GM19438 (cell line): ENCODE data around the gene BOC.
A peak's percentile ranks its signal among the peaks of the same experiment; 100 is the strongest.

Experiments
- ATAC-seq: cut with Tn5 transposase; IDR thresholded peaks from one replicate; pipeline ENCODE4 v1.9.1; 2021; ENCODE audit warnings: low read depth; ENCODE audit not compliant: unreplicated experiment

BOC gene

GRCh38 chr3:113223475-113224281, 12.3 kb downstream of the BOC start:
- peak; percentile 90 for ATAC-seq

- ATAC-seq: no peak
These were observed 13.9 kb downstream of the BOC start for GRCh38 chr3:113225286-113225685.

- ATAC-seq: no peak
These were observed 15.1 kb downstream of the BOC start for GRCh38 chr3:113226491-113226890.

GRCh38 chr3:113227146-113227545, 15.8 kb downstream of the BOC start:
- no peak for ATAC-seq

GRCh38 chr3:113228498-113229286, 17.3 kb downstream of the BOC start:
- no peak for ATAC-seq

- ATAC-seq: no peak
These were observed 20.0 kb downstream of the BOC start for GRCh38 chr3:113231391-113231790.

- no peak for ATAC-seq
These were observed 20.5 kb downstream of the BOC start for GRCh38 chr3:113231827-113232253.

- ATAC-seq: no peak
These were observed 21.0 kb downstream of the BOC start for GRCh38 chr3:113232342-113232741.

- no peak for ATAC-seq
These were observed 22.1 kb downstream of the BOC start for GRCh38 chr3:113233497-113233896.

- ATAC-seq: no peak
These were observed 22.7 kb downstream of the BOC start for GRCh38 chr3:113234028-113234427.

- ATAC-seq: no peak
These were observed 23.4 kb downstream of the BOC start for GRCh38 chr3:113234688-113235260.

GRCh38 chr3:113238503-113238902, 27.1 kb downstream of the BOC start:
- ATAC-seq: no peak

GRCh38 chr3:113240841-113241240, 29.5 kb downstream of the BOC start:
- no peak for ATAC-seq

- ATAC-seq: no peak
These were observed 30.1 kb downstream of the BOC start for GRCh38 chr3:113241292-113242095.

GRCh38 chr3:113242096-113242581, 30.8 kb downstream of the BOC start:
- no peak for ATAC-seq

GRCh38 chr3:113243071-113243470, 31.7 kb downstream of the BOC start:
- ATAC-seq: no peak

GRCh38 chr3:113243846-113244245, 32.5 kb downstream of the BOC start:
- no peak for ATAC-seq

- no peak for ATAC-seq
These were observed 34.4 kb downstream of the BOC start for GRCh38 chr3:113245761-113246161.

GRCh38 chr3:113247068-113247467, 35.7 kb downstream of the BOC start:
- no peak for ATAC-seq

GRCh38 chr3:113247675-113248458, 36.5 kb downstream of the BOC start:
- no peak for ATAC-seq
